GM13977 (cell line): ENCODE data around the gene CDR2L.
"Not testable (repeated sequence)": the region's sequence is repeated elsewhere in the genome, so short reads cannot be mapped to it uniquely, and the experiment has no call there.

Experiments
- DNase-seq: peaks from one replicate; pipeline ENCODE4 v3.0.0; 2012; ENCODE audit warnings: low spot score
- CTCF ChIP-seq: IDR thresholded peaks from 2 replicates; pipeline ENCODE4 v1.5.1; 2012; ENCODE audit warnings: mild to moderate bottlenecking, control low read depth; ENCODE audit not compliant: insufficient read depth; ENCODE audit errors: extremely low read depth, missing control alignments
- in situ Hi-C: fragments of 300-500 bp; cut with MboI; formaldehyde crosslinking; loops from one replicate; pipeline ENCODE4 v1.12.0; 2022; ENCODE audit warnings: low sequenced_read_pairs, low pct_unique_long_range_greater_than_20kb, mixed read lengths, inconsistent platforms; ENCODE audit not compliant: unreplicated experiment

CDR2L gene

GRCh38 chr17:74981318-74981978 is 6.0 kb upstream of the CDR2L start:
- TF ChIP-seq CTCF, result no peak
- in situ Hi-C loops, result no loop called here

GRCh38 chr17:74981979-74982662 is 5.3 kb upstream of the CDR2L start:
- in situ Hi-C loops, result no loop called here
- peak; percentile 86 for DNase-seq
- no peak for TF ChIP-seq CTCF

More at GRCh38 chr17:74981318-74981978, 6.0 kb upstream of the CDR2L start:
- DNase-seq, result no peak

- DNase-seq, in situ Hi-C loops: not testable (repeated sequence)
Observed at GRCh38 chr17:74982663-74983313, 4.6 kb upstream of the CDR2L start.

- no peak for DNase-seq
- in situ Hi-C loops, result no loop called here
- no peak for TF ChIP-seq CTCF
Observed at GRCh38 chr17:74986206-74986576, 1.2 kb upstream of the CDR2L start.

- in situ Hi-C loops, result no loop called here
- DNase-seq, result no peak
- no peak for TF ChIP-seq CTCF
Observed at GRCh38 chr17:74987909-74988711, 678 bp downstream of the CDR2L start.

GRCh38 chr17:74990581-74991105 is 3.2 kb downstream of the CDR2L start:
- DNase-seq, result no peak
- no peak for TF ChIP-seq CTCF
- in situ Hi-C loops, result no loop called here
